HG02981 (cell line): ENCODE measurements around the gene LRRC3.
"Not testable (repeated sequence)": the region's sequence is repeated elsewhere in the genome, so short reads cannot be mapped to it uniquely, and the experiment has no call there.

Experiments used
- ATAC-seq: cut with Tn5 transposase; IDR thresholded peaks from one replicate; pipeline ENCODE4 v1.9.1; 2021; ENCODE audit warnings: mild to moderate bottlenecking, moderate library complexity; ENCODE audit not compliant: unreplicated experiment

The LRRC3 gene

GRCh38 chr21:44495611-44496563 is 40.6 kb downstream of the LRRC3 start:
- ATAC-seq = no peak

DNA sequence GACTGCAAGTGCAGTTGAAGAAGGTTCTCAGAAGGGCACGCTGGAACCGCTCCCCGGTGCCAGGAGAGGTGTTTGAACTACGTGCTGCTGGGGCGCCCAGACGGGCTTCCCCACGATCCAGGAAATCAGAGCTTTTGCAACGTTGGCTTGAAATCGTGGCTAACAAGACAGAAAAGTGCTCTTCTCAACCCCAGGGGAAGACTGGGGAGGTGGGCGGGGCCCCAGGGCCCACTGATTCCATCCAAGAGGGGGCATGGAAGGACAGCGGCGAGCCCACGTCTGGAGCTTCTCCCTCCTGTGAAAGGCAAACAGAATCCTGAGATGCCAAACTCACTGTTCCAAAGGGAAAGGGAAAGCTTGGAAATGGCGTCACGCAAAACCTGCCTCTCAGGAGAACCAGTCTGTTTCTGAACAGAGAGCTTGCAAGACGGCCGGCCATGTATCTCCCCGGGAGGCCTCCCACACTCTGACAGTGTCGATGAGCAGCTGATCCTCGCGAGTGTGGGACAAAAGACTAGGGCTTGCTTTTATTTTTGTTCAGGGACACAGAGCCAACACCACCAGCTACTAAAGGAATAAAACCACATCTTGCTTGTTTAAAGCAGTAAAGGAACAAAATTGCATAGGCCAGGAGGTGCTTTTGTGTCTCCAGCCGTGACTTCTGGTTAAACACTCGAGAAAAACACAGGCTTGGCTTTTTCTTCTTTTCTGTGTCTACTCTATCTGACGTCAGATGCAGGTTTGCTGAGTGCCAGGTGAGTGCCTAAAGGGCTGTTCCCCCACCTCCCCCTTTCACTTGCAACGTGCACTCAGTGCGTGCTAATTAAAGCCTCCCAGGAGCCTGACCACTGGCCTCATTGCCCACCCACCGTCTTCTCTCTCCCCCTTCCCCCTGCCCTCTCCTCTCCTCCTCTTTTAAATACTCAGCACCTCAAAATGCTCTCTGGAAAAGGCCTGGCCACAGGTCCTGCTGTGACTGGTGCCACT is 41.5 kb downstream of the LRRC3 start:
- no peak for ATAC-seq

DNA sequence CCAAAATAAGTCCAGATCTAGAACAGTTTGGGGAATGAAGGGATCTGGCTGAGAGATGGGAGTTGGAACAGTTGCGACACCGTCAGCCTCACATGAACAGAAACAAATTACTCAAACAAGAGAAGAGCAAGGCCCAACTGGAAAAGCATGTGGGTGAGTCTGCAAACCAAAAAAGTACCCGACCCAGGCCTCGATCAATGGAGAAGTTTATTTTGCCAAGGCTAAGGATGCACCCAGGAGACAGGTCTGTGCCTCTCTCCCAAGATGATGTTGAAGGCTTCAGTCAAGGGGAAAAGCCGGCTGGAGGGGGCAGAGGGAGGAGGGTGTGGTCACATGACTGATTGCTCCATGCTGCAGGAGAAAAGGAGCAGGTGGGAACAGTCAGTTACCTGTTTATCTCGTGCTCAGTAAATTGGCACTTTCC is 42.4 kb downstream of the LRRC3 start:
- no peak for ATAC-seq

GRCh38 chr21:44498280-44499210 is 43.2 kb downstream of the LRRC3 start:
- ATAC-seq = no peak

GRCh38 chr21:44499211-44499560 is 43.9 kb downstream of the LRRC3 start:
- no peak for ATAC-seq

GRCh38 chr21:44499631-44500030 is 44.3 kb downstream of the LRRC3 start:
- no peak for ATAC-seq

- ATAC-seq = no peak
These were observed 44.8 kb downstream of the LRRC3 start for GRCh38 chr21:44500111-44500510.

GRCh38 chr21:44502171-44502958 is 47.1 kb downstream of the LRRC3 start:
- ATAC-seq = no peak

GRCh38 chr21:44503006-44503889 is 47.9 kb downstream of the LRRC3 start:
- ATAC-seq = not testable (repeated sequence)

DNA sequence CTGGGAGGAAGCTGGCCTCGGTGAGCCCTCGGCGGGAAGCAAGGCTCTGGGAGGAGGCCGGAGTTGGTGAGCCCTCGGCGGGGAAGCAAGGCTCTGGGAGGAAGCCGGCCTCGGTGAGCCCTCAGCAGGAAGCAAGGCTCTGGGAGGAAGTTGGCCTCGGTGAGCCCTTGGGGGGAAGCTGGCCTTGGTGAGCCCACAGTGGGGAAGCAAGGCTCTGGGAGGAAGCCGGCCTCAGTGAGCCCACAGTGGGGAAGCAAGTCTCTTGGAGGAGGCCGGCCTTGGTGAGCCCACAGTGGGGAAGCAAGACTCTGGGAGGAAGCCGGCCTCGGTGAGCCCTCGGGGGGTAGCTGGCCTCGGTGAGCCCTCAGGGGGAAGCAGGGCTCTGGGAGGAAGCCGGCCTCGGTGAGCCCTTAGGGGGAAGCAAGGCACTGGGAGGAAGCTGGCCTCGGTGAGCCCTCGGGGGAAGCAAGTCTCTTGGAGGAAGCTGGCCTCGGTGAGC is 48.6 kb downstream of the LRRC3 start:
- ATAC-seq = no peak

GRCh38 chr21:44505673-44506278 is 50.5 kb downstream of the LRRC3 start:
- ATAC-seq = no peak

DNA sequence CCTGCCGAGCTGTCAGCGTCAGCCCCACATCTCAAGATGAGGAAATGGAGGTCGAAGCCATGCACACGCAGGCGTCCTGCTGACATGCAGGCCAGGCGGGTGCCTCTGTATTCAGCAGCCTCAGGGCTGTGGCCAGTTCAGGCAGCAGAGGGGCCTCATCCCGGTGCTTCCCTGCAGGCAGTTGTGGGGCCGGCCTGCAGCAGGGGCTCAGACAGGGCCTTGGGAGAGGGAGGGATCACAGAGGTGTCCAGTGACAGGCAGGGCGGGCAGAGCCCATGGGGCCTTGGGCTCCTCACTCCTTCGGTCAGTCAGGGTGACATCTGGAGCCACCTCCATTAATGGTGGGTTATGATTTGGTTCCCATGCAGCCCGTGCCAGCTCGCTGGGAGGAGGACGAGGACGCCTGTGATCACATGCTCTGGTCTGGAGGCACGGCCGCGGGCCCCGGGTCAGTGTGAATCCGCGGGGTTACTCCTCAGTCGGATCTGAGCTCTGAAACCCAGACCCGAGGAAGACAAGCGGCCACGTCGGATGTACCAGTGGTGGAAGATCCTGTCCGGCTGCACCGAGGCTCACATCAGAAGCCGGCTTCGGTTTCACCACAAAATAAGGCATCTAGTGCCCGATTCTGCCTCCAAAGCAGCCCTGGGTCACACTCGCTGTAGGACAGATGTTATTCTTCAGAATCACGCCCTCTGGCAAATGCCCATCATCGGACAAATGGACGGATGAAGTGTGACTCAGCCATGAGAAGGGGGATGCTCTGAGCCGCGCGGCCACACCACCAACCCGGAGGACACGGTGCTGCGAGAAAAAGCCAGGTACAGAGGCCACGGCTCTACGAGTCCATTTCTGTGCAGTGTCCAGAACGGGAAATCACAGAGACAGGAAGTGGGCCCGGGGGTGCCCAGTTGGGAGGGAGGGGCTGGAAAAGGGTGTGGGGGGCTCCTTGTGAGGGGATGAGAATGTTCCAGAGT is 51.3 kb downstream of the LRRC3 start:
- ATAC-seq = no peak

DNA sequence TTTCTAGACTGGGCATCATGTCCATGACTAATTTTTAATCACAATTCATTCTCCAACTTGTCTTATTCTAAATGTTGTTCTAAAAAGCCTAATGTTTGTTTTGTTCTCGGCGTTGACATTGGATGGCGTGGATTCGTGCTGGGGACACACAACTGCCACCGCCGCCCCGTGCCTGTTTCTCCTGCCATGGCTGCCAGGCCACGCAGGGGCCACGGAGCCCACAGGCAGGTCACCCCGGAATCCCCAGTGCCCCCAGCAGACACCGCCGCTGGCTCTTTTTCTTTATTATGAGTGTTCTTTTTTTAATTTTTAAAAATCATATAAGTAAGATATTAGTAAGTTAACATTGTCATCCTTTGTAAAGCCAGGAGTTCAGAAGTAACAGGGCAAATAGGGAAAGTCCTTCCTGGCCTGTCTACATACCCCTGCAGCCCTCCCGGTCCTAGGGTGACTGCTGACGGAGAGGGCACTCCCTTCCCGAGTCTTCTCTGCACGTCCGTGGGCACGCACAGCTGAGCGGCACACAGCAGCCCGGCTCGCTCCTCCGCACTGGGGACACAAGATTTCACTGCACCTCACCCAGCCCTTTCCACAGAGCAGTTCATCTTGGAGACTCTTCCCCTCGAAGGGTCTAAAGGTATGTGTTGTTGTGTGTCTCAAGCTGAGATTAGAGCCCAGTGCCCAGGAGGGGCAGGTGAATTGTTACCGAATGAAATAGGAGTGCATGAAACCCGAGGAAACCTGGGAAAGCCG is 52.5 kb downstream of the LRRC3 start:
- no peak for ATAC-seq

DNA sequence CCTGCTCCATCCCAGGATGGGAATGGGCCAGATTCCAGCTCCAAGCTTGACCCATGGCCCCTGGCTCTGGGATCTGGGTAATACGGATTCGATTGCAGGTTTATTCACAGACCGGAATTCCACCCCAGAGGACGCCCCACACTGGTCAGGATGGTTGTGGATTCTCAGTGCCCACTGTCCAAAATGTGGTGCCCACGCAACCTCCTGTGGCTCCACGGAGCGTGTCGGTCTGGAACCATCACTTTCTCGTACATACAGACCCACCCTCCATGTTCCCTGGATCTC is 53.1 kb downstream of the LRRC3 start:
- no peak for ATAC-seq

DNA sequence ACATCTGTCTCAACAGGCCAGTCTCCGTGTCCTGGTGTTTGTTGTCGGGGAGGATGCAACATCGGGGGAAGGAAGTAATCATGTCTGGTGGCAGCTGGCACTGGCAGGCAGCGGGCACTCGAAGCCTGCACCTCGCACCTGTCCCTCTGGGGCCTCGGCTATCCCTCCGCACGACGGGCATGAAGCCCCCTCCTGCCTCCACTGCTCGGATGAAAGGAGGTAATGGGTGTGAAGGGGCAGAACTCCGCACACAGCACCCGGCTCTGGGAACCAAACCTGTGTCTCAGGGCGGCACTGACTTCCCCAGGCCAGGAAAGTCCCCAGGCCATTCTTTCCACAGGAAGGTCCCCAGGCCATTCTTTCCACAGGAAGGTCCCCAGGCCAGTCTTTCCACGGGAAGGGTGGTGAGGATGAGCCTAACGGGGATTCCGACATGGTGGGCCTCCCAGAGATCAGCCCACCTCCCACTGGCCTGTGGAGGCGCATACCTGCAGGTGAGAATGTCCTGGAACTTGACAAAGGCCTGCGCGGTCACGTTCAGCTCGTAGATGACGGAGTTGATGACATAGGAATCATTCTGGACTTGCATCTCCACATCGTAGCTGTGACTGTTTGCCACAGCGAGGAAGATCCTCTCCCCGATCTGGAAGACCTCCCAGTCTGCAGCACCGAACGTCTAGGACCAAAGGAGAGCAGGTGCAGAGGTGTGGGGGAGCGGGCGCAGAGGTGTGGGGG is 53.6 kb downstream of the LRRC3 start:
- no peak for ATAC-seq

- ATAC-seq = no peak
These were observed 54.2 kb downstream of the LRRC3 start for GRCh38 chr21:44509539-44509938.
